Keratinocyte (primary cell): ENCODE results near the gene SYNGR1. TPM values are rescaled to one million over a fixed set of nuclear protein-coding genes. Genes with fewer than 3 reads are reported as not detected.

Experiments
- DNase-seq: peaks from one replicate; pipeline ENCODE4 v3.0.0-alpha.2; 2011; ENCODE audit warnings: low read depth, missing footprints, low spot score
- FAIRE-seq: peaks from 2 replicates; lab custom pipeline; 2011; peaks lifted over from hg19 to GRCh38; lab: Jason Lieb, UNC
- H2AFZ ChIP-seq: 2 replicates; pipeline ENCODE4 v1.6.0; 2012; ENCODE audit warnings: low read length, control low read depth, inconsistent platforms; ENCODE audit not compliant: control insufficient read depth
- H3K27ac ChIP-seq: 2 replicates; pipeline ENCODE4 v1.5.1; 2011; ENCODE audit warnings: low read length; ENCODE audit not compliant: control insufficient read depth, insufficient read depth
- H3K27me3 ChIP-seq: 3 replicates; pipeline ENCODE4 v1.6.0; 2011; ENCODE audit warnings: low read length; ENCODE audit not compliant: control insufficient read depth, insufficient read depth; ENCODE audit errors: extremely low read depth
- H3K36me3 ChIP-seq, 2 experiments: 2 replicates in 1 of 2; 3 replicates in 1 of 2; pipeline ENCODE4 v1.5.1; 2011; ENCODE audit warnings: low read length in 2 of 2, mild to moderate bottlenecking in 1 of 2; ENCODE audit not compliant: control insufficient read depth in 2 of 2, insufficient read depth in 2 of 2; ENCODE audit errors: extremely low read depth in 1 of 2
- H3K4me1 ChIP-seq: 3 replicates; pipeline ENCODE4 v1.5.1; 2011; ENCODE audit warnings: low read length; ENCODE audit not compliant: control insufficient read depth, insufficient read depth; ENCODE audit errors: extremely low read depth
- H3K4me2 ChIP-seq: 3 replicates; pipeline ENCODE4 v1.6.0; 2011; ENCODE audit warnings: low read depth, low read length; ENCODE audit not compliant: control insufficient read depth, insufficient read depth; ENCODE audit errors: extremely low read depth
- H3K4me3 ChIP-seq, 3 experiments: fragments of 200-600 bp in 1 of 3; sonication (generic) in 1 of 3; 2 replicates in 2 of 3; 3 replicates in 1 of 3; pipeline ENCODE4 v1.5.1; 2011 to 2016; ENCODE audit warnings: low read length in 3 of 3, mild to moderate bottlenecking in 3 of 3, control low read depth in 2 of 3, inconsistent platforms in 1 of 3, low read depth in 1 of 3, mixed read lengths in 1 of 3, mixed run types in 1 of 3, moderate library complexity in 1 of 3; ENCODE audit not compliant: control insufficient read depth in 2 of 3, insufficient read depth in 2 of 3; ENCODE audit errors: extremely low read depth in 1 of 3
- H3K79me2 ChIP-seq: 2 replicates; pipeline ENCODE4 v1.6.0; 2012; ENCODE audit warnings: low read length; ENCODE audit not compliant: control insufficient read depth, insufficient read depth
- H3K9ac ChIP-seq: 3 replicates; pipeline ENCODE4 v1.6.0; 2011; ENCODE audit warnings: low read length; ENCODE audit not compliant: control insufficient read depth, insufficient read depth; ENCODE audit errors: extremely low read depth
- H3K9me1 ChIP-seq: 3 replicates; pipeline ENCODE4 v1.6.0; 2011; ENCODE audit warnings: low read length; ENCODE audit not compliant: control insufficient read depth, insufficient read depth; ENCODE audit errors: extremely low read depth
- H3K9me3 ChIP-seq: 2 replicates; pipeline ENCODE4 v1.5.1; 2012; ENCODE audit warnings: low read depth, low read length; ENCODE audit not compliant: control insufficient read depth
- H4K20me1 ChIP-seq: 3 replicates; pipeline ENCODE4 v1.6.0; 2011; ENCODE audit warnings: low read length; ENCODE audit not compliant: control insufficient read depth, insufficient read depth; ENCODE audit errors: extremely low read depth
- EZH2 ChIP-seq: IDR thresholded peaks from one replicate; pipeline ENCODE4 v1.6.1; 2012; ENCODE audit warnings: inconsistent platforms, mild to moderate bottlenecking, low read length, moderate library complexity
- dilution Hi-C: fragments of 300-500 bp; cut with MboI; formaldehyde crosslinking; loops from one replicate; pipeline ENCODE4 v1.7.0; 2020; ENCODE audit warnings: low sequenced_read_pairs; ENCODE audit not compliant: extremely low pct_ligation_motif_present
- polyA plus RNA-seq, 5 experiments: library from polyadenylated mRNA; depleted of rRNA in 3 of 5; stranded (reverse) in 3 of 5; stranded (forward) in 1 of 5; unstranded in 1 of 5; fragments of >200 nt; gene quantifications; 1 replicate in 1 of 5; 2 replicates in 3 of 5; 3 replicates in 1 of 5; pipeline versions ENCODE4 v1.2.1 to v1.2.3, GENCODE V29; 2011 to 2012; ENCODE audit warnings: missing spikeins in 2 of 5, low read depth in 1 of 5, low replicate concordance in 1 of 5
- TF ChIP-seq, protein P1 (sequence below), 3 experiments: IDR thresholded peaks in 1 of 3; conservative IDR thresholded peaks in 1 of 3; optimal IDR thresholded peaks in 1 of 3; 2 replicates in 2 of 3; 3 replicates in 1 of 3; pipeline versions ENCODE3 to v1.5.1; 2011; ENCODE audit warnings: low read length in 3 of 3, mild to moderate bottlenecking in 3 of 3, moderate library complexity in 2 of 3, control low read depth in 1 of 3, inconsistent platforms in 1 of 3; ENCODE audit not compliant: insufficient read depth in 2 of 3; ENCODE audit errors: extremely low read depth in 1 of 3

Gene SYNGR1
- polyA plus RNA-seq, 1 donor (not counting 4 experiments of a cell fraction or from before 2014, with no cell fraction given): 0.63 TPM

DNA sequence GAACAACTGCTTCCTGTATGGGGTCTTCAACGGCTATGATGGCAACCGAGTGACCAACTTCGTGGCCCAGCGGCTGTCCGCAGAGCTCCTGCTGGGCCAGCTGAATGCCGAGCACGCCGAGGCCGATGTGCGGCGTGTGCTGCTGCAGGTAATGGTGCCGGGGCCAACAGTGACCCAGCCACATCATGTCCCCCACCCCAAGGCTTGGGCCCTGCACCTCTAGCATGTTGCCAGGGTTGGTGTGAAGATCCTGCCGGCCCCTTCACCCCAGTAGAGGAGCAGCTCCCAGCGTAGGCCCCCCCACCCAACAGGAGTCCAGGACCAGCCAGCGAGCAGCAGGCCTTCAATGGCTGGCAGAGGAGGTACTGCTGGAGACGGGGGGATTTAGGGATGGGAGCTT lies 65.7 kb downstream of the SYNGR1 start:
- Histone ChIP-seq H3K4me2 (no peak overlapping the region), H3K27ac (no peak overlapping the region), H3K36me3 (peaks cover 26 to 27% of the 10 kb centered on the region in 2 experiments), H3K4me1 (no peaks in the 10 kb centered on the region), H3K9ac (no peak overlapping the region), H3K9me1 (no peaks in the 10 kb centered on the region), H3K79me2 (no peaks in the 10 kb centered on the region), H2AFZ (no peak overlapping the region), H4K20me1 (no peaks in the 10 kb centered on the region), H3K4me3 (no peak overlapping the region), H3K9me3 (no peaks in the 10 kb centered on the region), H3K27me3 (no peaks in the 10 kb centered on the region)
- dilution Hi-C loops: no loop called here
- DNase-seq: no peak
- no peak for FAIRE-seq
- TF ChIP-seq, protein P1, sequence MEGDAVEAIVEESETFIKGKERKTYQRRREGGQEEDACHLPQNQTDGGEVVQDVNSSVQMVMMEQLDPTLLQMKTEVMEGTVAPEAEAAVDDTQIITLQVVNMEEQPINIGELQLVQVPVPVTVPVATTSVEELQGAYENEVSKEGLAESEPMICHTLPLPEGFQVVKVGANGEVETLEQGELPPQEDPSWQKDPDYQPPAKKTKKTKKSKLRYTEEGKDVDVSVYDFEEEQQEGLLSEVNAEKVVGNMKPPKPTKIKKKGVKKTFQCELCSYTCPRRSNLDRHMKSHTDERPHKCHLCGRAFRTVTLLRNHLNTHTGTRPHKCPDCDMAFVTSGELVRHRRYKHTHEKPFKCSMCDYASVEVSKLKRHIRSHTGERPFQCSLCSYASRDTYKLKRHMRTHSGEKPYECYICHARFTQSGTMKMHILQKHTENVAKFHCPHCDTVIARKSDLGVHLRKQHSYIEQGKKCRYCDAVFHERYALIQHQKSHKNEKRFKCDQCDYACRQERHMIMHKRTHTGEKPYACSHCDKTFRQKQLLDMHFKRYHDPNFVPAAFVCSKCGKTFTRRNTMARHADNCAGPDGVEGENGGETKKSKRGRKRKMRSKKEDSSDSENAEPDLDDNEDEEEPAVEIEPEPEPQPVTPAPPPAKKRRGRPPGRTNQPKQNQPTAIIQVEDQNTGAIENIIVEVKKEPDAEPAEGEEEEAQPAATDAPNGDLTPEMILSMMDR (optimal IDR thresholded peaks at IDR 0.05 in 1 of 3, IDR thresholded peaks at IDR 0.05 in 1 of 3, conservative IDR thresholded peaks at IDR 0.05 in 1 of 3; ENCODE audit: extremely low read depth in 1 of 3, insufficient read depth in 2 of 3, low read length in 3 of 3): no peak
- TF ChIP-seq EZH2: no peak

DNA sequence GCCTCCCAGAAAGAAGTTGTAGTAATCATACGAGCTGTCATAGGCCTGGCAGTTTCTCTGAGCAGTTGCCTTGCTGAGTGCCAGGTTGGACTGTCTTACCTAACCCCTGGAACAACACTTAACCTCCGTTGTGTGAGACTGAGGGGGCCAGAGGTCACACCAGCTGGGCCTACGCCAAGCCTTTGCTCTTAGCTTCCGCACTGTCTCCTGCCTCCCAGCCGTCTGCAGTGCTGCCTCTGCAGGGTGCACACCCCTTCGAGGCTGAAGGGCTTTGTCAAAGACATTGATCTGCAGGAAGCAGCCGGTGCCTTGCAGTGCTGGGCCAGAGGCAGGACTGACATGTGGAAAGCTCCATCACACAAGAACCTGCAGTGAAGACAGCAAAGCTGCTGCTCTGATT lies 66.5 kb downstream of the SYNGR1 start:
- Histone ChIP-seq H3K9me3 (no peaks in the 10 kb centered on the region), H3K36me3 (peaks cover 26 to 28% of the 10 kb centered on the region in 2 experiments), H3K4me1 (no peaks in the 10 kb centered on the region), H3K9me1 (peaks cover 2% of the 10 kb centered on the region), H2AFZ (no peak overlapping the region), H4K20me1 (no peaks in the 10 kb centered on the region), H3K27me3 (no peaks in the 10 kb centered on the region), H3K9ac (no peak overlapping the region), H3K4me3 (no peak overlapping the region), H3K27ac (no peak overlapping the region), H3K79me2 (no peaks in the 10 kb centered on the region), H3K4me2 (no peak overlapping the region)
- DNase-seq (no peak), FAIRE-seq (no peak)
- dilution Hi-C loops: no loop called here
- TF ChIP-seq, protein P1 (optimal IDR thresholded peaks at IDR 0.05 in 1 of 3, IDR thresholded peaks at IDR 0.05 in 1 of 3, conservative IDR thresholded peaks at IDR 0.05 in 1 of 3; ENCODE audit: extremely low read depth in 1 of 3, insufficient read depth in 2 of 3, low read length in 3 of 3): no peak
- TF ChIP-seq EZH2: no peak
